Measurements from ENCODE around the gene INSIG1. TPM values are rescaled to one million over a fixed set of nuclear protein-coding genes. Genes with fewer than 3 reads are reported as not detected.

Gene INSIG1
- total RNA-seq, 1 donor from 2014 or later = 6.9 TPM

- intact Hi-C loops (cut with DNase I) = no loop called here
- no peak for DNase-seq
- no peak for ATAC-seq (ENCODE audit: poor library complexity)
Measured at GRCh38 chr7:155353256-155353897, 55.7 kb downstream of the INSIG1 start.

- DNase-seq (no peak), ATAC-seq (ENCODE audit: poor library complexity) (no peak)
- intact Hi-C loops (cut with DNase I) = no loop called here
Measured at GRCh38 chr7:155354371-155355048, 56.8 kb downstream of the INSIG1 start.

GRCh38 chr7:155355176-155355575 is 57.5 kb downstream of the INSIG1 start:
- ATAC-seq (ENCODE audit: poor library complexity) = no peak
- DNase-seq = no peak
- intact Hi-C loops (cut with DNase I) = no loop called here

GRCh38 chr7:155355745-155356144 is 58.1 kb downstream of the INSIG1 start:
- DNase-seq (no peak), ATAC-seq (ENCODE audit: poor library complexity) (no peak)
- intact Hi-C loops (cut with DNase I) = no loop called here

- no peak for DNase-seq
Measured at GRCh38 chr7:155356323-155357105, 58.8 kb downstream of the INSIG1 start.

GRCh38 chr7:155357573-155358041 is 59.9 kb downstream of the INSIG1 start:
- no peak for ATAC-seq (ENCODE audit: poor library complexity)
- DNase-seq = no peak
- intact Hi-C loops (cut with DNase I) = no loop called here

More at GRCh38 chr7:155356323-155357105, 58.8 kb downstream of the INSIG1 start:
- intact Hi-C loops (cut with DNase I) = no loop called here
- no peak for ATAC-seq (ENCODE audit: poor library complexity)

- intact Hi-C loops (cut with DNase I) = no loop called here
- no peak for ATAC-seq (ENCODE audit: poor library complexity)
- no peak for DNase-seq
Measured at GRCh38 chr7:155358066-155358947, 60.6 kb downstream of the INSIG1 start.

- DNase-seq (no peak), ATAC-seq (ENCODE audit: poor library complexity) (no peak)
- intact Hi-C loops (cut with DNase I) = no loop called here
Measured at GRCh38 chr7:155358948-155359712, 61.5 kb downstream of the INSIG1 start.

Other genes starting within 250 kb of the INSIG1 start
- gene HTR5A, start 227.6 kb upstream of the INSIG1 start, total RNA-seq = not detected
- gene EN2, start 160.3 kb downstream of the INSIG1 start, total RNA-seq = 0.11 TPM
- not detected for gene CNPY1, start 248.7 kb downstream of the INSIG1 start, total RNA-seq

Data from Right ventricle myocardium superior (tissue), 1 donor.